NCI-H2196 (cell line): ENCODE measurements around the gene MEGF9.

ENCODE experiments used
- DNase-seq: peaks from one replicate; lab custom pipeline; 2025; ENCODE audit not compliant: unreplicated experiment; lab: John Stamatoyannopoulos, UW

MEGF9 gene

DNA sequence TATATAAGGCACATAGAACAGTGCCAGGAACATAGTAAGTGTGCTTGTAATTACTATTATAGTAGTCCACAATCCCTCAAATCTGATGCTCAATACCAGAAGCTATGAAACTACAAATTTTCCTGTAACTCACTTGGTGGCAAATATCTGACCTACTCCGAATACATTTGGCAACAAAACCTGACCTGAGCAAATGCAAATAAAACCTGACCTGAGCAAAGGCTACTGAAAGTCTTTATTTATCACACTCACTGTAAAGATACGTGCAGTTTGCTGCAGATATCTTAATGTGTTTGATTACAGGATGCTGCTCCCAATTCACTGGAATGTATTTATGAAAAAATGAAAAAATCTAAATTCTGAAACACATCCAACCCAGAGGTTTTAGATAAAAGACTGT is 7.1 kb downstream of the MEGF9 start:
- no peak for DNase-seq

- no peak for DNase-seq
Measured at GRCh38 chr9:120705174-120705573, 9.1 kb downstream of the MEGF9 start.

DNA sequence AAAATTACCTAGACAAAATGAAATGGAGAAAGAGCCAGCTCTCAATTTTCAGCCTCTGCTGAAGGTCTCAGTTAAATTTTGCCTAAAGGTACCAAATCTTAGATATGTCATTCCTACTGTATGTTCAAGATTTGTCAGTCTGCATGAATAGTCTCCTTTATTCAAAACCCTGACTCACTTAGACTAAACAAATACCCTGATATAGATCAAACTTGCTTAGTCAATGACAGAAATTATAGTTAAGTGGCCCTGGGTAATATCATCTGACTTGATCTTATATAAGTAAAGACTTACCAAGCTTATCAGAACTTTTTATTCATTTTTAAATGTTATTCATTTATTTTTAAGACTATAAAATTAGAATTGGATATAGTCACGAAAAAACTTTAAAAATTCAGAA is 12.2 kb downstream of the MEGF9 start:
- no peak for DNase-seq

DNA sequence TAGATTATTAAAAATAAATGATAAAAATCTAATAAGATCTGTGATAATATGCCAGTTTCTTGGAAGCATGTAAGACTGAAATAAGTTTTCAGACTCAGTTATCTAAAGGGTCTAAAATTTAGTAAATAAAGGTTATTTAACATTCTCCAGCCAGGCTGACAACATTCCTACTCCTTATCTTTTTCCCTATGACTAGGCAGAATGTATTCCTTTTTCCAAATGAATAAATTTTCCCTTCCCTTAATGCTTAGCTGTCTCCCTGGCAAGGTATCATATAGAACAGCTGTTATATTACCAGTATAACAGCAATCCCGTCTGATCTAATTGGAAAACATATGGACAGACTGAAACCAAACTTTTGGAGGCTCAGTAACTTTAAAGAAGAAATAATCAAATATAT is 13.0 kb downstream of the MEGF9 start:
- no peak for DNase-seq

DNA sequence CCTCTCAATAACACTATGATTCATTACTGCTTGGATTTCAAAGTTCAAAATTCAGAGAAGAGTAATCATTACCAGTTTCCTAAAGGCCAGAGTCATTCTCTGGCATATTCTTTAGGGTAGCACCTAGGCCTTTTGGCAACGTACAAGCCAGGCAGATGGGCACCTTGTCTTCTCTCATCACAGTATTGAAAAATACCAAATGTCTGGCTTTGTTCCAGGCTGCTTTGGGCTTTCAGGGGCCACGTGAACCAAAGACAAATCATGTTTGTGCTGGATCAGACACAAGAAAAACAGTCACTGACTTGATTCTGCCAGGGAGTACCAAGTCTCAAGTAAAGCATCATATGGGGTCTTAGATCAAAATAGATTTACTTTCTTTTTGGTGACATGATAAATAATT is 15.5 kb downstream of the MEGF9 start:
- peak; percentile 7 for DNase-seq

DNA sequence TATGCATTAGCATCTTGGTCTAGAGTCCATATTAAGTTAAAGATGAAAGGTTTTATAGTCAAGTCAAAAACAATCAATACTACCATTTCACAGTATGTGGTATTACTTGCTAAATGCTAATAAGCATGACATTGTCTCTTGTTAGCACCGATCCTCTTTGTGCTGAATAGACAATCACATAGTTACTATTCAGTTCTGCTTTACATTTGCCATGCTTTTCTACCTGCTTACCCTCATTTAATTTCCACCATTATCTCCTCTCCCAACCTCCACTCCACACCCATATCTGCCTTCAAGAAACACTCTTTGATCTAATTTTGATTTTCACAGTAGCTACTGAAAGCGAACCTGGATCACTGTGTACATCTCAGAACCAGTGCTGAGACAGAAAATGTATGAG is 16.8 kb downstream of the MEGF9 start:
- DNase-seq, result no peak

DNA sequence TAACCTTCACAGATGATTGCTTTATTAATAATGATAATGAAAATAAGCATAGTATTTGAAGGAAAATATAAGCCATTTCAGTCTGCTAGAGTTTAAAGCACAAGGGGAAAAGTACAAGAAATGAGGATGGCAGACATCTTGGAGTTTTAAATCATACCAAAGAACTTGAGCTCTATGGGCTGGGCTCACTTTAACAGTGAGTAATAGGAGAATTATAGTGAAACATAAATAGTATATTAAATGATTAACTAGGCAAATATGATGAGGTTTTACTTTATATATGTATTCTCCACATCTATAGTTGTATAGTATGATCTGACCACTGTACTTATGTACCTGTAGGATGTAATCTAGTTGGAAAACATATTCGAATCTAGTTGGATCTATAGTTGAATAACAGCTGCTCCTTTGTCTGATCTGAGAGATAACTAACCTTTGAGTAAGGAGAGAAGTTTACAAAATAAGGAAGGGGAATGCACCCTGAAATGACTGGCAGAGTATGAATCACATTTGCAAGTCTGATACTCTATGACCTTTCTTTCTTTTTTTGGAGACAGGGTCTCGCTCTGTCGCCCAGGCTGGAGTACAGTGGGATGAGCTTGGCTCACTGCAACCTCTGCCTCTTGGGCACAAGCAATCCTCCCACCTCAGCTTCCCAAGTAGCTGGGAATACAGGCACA is 17.6 kb downstream of the MEGF9 start:
- no peak for DNase-seq

DNA sequence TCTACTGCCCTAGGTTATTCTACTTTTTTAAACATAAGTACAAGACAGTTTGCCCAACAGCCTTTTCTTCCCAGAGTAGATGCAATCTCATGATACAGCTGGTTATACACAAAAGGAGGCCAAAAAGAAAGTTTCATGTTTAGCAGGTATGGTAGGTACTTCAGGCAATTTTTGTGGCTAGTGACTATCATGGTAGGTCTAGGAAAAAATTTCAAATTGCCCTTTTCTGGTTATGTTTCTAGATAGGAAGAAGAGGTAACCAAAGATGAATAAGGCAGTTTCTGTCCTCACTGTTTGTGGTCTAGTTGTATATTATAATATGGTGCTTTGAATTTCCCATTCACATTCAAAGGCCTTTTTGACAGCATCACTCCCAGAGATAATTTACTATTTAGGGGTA is 19.7 kb downstream of the MEGF9 start:
- DNase-seq, result no peak

GRCh38 chr9:120693700-120694008 is 20.6 kb downstream of the MEGF9 start:
- no peak for DNase-seq

- DNase-seq, result no peak
Measured at GRCh38 chr9:120692901-120693699, 21.2 kb downstream of the MEGF9 start.

GRCh38 chr9:120690372-120690771 is 23.9 kb downstream of the MEGF9 start:
- DNase-seq, result no peak

DNA sequence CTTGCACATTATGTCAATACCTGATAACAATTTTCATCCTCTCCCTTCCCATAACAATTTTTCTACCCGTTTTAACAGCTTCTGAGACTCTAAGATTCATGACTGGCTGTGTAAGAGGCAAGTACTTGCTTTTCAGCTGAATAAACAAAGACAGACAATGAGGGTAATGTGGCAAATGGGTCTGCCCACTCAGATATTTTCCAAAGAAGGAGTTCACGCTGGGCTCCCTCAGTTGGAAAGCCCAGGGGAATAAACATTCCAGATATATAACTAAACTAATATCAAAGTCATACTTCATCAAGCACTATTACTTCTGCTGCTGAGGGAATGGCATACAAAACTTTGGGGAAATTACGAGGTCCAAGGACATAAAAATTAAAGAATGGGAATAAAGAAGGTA is 24.4 kb downstream of the MEGF9 start:
- no peak for DNase-seq

DNA sequence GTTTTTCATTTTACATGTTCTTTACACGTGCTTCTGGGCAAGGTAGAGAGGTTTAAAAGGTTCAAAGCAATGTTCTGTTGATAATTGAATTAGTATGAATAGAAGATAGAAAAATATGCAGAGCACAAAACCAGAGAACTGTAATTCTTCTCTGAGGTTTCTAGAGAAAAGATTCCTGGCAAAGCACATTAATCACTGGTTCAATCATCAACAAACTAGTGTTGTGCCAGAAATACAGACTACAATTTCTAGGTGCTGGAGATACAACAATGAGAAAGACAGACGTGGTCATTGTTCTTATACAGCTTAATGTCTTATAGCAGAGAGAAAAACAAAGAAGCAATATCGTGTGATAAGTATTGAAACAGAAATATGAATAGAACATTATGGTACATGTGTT is 25.5 kb downstream of the MEGF9 start:
- no peak for DNase-seq

GRCh38 chr9:120683150-120683549 is 31.1 kb downstream of the MEGF9 start:
- DNase-seq, result no peak

GRCh38 chr9:120681121-120681520 is 33.1 kb downstream of the MEGF9 start:
- no peak for DNase-seq

DNA sequence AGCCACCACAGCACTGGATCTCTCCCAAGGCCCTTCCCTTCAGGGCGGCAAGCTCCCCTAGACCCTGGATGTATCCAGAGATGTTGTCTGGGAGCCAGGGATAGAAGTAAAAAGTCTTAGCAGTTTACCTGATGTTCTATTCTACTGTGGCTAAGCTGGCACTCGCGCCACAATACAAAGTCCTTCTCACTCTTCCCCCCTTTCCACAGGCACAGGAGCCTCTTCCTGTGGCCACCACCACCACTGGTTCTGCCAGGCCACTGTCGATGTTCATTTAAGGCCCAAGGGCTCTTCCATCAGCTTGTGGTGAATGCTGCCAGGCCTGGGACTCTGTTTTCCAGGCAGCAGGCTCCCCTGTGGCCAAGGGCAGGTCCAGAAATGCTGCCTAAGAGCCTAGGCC is 33.7 kb downstream of the MEGF9 start:
- DNase-seq, result no peak

DNA sequence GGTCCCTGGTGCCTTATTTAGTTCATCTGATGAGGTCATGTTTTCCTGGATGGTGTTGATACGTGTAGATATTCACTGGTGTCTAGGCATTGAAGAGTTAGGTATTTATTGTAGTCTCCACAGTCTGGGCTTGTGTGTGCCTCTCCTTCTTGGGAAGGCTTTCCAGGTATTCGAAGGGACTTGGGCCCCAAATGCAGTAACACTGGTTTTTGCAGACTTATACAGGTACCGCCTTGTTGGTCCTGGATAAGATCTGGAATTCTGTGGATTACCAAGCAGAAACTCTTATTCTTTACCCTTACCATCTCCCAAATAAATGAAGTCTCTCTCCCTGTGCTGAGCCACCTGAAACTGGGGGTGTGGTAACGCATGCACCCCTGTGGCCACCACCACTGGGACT is 34.1 kb downstream of the MEGF9 start:
- no peak for DNase-seq

DNA sequence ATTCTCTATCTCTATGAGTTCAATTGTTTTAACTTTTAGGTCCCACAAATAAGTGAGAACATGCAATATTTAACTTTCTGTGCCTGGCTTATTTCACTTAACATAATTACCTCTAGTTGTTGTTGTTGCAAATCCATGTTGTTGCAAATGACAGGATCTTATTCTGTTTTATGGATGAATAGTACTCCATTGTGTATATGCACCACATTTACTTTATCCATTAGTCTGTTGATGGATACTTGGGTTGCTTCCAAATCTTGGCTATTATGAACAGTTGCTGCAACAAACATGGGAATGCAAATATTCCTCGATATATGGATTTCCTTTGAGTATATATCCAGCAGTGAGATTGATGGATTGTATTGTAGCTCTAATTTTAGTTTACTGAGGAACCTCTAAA is 36.3 kb downstream of the MEGF9 start:
- DNase-seq, result no peak

DNA sequence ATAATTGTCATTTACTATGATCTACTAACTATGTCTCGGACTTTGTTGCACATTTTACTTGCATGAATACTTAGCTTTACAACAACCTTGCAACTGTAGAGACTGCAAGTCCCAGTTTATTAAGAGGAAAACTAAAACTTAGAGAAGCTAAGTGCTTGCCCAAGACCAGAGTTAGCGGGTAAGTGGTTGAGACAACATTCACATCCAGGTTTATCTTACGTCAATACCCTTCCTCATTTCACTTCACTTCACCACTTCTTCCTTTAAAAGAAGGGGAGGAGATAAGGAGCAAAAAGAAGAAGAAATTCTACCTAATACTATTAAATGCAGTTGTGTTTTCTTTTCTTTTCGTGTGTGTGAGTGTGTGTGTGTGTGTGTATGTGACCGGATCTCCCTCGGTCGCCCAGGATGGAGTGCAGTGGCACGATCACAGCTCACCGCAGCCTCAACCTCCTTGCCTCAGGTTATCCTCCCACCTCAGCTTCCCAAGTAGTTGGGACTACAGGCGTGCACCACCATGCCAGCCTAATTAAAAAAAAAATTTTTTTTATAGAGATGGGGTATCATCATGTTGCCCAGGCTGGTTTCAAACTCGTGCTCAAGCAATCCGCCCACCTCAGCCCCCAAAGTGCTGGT is 37.4 kb downstream of the MEGF9 start:
- DNase-seq, result no peak

DNA sequence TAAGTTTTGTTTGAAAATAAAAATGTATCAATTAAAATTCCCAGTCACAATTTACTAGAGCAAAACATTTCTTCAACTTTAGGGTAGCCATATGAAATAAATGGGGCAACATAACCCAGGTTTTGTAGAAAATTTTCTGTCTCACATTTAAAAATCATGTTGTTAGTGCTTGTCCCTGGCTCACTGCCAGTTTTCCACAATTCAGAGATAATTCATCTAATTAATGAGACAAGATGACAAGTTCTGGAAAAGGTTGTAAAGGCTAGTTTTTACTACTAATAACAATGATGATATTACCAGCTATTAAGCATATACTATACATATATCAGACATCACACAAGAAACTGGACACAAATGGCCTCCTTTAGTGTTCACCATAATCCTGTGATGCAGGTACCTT is 45.9 kb downstream of the MEGF9 start:
- peak; percentile 27 for DNase-seq

- no peak for DNase-seq
Measured at GRCh38 chr9:120663950-120664349, 50.3 kb downstream of the MEGF9 start.

GRCh38 chr9:120663380-120663779 is 50.9 kb downstream of the MEGF9 start:
- DNase-seq, result no peak
